Measurements from ENCODE around the gene EGR1.
A peak's percentile ranks its signal among the peaks of the same experiment; 100 is the strongest.

EGR1 gene

DNA sequence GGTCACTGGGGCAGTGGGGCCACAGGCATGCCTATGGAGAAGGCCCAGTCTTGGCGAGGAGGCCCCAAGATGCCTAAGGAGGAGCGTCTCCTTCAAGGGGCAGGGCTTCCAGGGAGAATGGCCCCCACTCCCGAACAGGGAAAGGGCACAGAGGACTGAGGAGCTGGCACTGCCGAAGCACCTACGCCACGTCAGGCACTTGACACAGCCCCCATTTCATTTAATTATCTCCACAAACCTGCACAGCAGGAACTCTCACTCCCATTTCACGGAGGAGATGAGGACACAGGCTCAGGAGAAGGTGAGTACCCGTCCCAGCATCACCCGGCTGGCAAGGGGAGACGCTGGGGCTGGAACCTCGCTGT, 26.0 kb downstream of the EGR1 start:
- DNase-seq (ENCODE audit: insufficient read length, low spot score) (no peak), FAIRE-seq (no peak)
- TF ChIP-seq, protein P1, sequence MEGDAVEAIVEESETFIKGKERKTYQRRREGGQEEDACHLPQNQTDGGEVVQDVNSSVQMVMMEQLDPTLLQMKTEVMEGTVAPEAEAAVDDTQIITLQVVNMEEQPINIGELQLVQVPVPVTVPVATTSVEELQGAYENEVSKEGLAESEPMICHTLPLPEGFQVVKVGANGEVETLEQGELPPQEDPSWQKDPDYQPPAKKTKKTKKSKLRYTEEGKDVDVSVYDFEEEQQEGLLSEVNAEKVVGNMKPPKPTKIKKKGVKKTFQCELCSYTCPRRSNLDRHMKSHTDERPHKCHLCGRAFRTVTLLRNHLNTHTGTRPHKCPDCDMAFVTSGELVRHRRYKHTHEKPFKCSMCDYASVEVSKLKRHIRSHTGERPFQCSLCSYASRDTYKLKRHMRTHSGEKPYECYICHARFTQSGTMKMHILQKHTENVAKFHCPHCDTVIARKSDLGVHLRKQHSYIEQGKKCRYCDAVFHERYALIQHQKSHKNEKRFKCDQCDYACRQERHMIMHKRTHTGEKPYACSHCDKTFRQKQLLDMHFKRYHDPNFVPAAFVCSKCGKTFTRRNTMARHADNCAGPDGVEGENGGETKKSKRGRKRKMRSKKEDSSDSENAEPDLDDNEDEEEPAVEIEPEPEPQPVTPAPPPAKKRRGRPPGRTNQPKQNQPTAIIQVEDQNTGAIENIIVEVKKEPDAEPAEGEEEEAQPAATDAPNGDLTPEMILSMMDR (IDR thresholded peaks at IDR 0.05; ENCODE audit: insufficient read depth, missing control alignments), result no peak

DNA sequence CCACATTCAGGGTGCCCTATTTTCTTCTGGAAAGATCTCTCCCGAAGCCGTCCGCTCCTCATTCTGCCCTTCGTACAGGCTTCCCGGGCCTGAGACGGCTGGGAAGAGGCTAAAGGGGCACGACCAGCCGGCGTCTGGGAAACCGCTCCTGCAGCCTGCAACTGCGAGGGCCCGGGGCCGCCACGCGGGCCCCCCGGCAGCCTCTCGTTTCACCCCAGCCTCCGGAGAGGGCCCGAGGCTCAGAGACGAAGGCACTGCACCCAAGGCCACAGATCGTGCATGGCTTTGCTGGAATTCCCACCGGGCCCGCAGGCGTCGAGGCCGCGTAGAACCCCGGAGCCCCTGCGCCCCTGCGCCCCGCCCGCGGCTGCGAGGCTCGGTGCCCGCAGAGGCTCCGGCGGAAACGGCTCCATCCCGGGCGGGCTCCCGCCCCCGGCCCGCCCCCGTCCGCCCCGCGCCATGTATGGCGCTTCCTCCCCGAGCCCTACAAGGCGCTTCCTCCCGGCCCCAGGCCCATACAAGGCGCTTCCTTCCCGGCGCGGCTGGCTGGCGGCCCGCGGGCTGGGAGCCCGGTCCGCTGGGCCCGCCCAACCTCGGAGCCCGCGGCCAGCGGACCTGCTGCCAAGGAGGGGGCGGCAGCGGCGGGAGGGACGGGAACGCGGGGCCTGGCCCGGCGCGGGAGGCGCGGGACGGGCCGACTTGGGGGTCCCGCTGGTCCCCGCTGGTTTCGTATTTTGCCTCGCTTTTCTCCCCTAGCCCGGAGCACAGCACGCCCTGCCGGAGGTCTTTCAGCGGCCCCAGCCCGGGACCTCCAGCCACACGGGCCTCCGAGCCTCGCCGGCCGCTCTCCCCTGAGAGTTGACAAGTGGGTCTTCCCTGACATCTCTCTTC, 26.6 kb downstream of the EGR1 start:
- TF ChIP-seq, protein P1 (IDR thresholded peaks at IDR 0.05; ENCODE audit: insufficient read depth, missing control alignments), result no peak
- FAIRE-seq (no peak), DNase-seq (ENCODE audit: insufficient read length, low spot score) (peak; percentile 65)

DNA sequence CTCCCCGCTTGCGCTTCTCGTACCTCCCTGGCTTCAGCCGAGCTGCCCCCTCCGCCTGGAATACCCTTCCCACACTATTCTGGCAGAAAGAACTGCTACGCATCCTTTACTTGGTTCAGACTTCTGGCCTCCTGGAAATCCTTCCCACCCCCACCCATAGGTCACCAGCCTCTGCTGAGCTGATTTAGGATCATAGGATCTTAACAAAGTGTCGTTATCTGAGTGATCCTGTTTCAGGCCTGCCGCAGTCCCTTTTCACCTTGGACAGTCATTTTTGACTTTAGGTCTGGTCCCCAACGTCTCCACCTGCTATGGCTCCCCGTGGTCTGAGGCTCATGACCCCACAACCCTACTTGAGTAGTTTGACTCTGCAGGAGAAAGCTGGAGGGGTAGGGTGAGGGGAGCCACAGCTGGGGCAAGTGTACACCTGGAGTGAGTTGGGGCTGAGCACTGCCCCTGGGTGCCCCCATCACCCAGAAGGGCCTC, 27.3 kb downstream of the EGR1 start:
- FAIRE-seq (no peak), DNase-seq (ENCODE audit: insufficient read length, low spot score) (no peak)
- TF ChIP-seq, protein P1 (IDR thresholded peaks at IDR 0.05; ENCODE audit: insufficient read depth, missing control alignments), result no peak

DNA sequence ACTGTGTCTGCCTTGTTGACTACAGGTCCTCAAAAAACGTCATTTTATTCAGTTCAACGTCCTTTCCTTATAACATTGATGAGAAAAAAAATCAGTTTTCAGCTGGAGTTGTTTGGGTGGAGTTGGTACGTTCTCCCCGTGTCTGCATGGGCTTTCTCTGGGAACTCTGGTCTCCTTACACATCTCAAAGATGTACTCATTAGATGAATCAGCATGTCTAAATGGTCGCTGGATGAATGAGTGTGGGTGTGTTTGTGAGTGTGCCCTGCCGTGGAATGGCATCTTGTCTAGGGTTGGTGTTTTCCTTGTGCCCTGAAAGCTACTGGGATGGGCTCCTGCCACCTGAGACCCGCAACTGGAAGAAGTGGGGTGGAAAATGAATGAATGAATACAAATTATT, 30.1 kb downstream of the EGR1 start:
- FAIRE-seq, result no peak
- DNase-seq (ENCODE audit: insufficient read length, low spot score), result no peak
- TF ChIP-seq, protein P1 (IDR thresholded peaks at IDR 0.05; ENCODE audit: insufficient read depth, missing control alignments), result no peak

DNA sequence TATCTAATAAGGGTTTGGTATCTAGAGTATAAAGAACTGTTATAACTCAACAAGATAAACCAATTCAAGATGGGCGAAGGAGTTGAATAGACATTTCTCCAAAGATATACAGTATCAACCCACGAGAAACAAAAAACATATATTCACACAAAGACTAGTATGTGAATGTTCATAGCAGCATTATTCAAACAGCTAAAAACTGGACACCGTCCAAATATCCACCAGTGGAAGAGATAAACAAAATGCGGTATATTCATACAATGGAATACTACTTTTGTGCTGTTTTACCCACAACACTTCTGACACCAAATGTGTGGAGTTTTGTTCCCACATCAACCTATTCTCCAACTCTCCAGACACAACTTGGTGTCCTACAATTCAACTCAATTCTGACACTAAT, 33.1 kb downstream of the EGR1 start:
- TF ChIP-seq, protein P1 (IDR thresholded peaks at IDR 0.05; ENCODE audit: insufficient read depth, missing control alignments), result no peak
- FAIRE-seq, result no peak

DNA sequence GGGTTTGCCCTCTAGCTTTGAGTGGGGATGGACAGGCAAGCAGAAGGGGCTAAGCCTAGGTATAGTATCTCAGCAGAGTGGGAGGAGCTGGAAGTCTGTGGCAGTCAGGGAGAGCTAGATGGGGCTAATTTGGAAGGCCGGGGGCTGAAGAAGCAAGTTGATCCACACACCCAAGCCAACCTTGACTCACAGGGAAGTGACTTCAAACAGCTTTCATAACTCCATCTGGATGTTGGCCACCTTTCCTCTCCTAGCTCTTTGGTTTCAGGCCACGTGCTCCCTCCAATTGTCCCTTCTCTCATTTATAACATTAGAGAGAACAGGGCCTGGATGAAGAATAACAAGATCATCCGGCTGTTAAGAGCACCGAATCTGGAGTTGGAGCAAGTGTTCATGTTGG, 36.8 kb downstream of the EGR1 start:
- no peak for FAIRE-seq
- DNase-seq (ENCODE audit: insufficient read length, low spot score), result no peak
- TF ChIP-seq, protein P1 (IDR thresholded peaks at IDR 0.05; ENCODE audit: insufficient read depth, missing control alignments), result no peak

More for the DNA sequence above, 33.1 kb downstream of the EGR1 start:
- no peak for DNase-seq (ENCODE audit: insufficient read length, low spot score)

DNA sequence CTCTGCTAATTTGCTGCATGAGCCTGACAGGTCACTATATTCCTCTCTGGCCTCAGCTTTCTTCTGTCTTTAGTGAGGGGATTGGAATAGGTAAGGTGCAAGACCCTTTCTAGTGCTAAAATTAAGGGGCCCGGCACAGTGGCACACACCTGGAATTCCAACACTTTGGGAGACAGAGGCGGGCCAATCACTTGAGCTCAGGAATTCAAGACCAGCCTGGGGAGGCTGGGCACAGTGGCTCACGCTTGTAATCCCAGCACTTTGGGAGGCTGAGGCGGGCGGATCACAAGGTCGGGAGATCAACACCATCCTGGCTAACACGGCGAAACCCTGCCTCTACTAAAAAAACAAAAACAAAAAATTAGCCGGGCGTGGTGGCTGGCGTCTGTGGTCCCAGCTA, 37.2 kb downstream of the EGR1 start:
- TF ChIP-seq, protein P1 (IDR thresholded peaks at IDR 0.05; ENCODE audit: insufficient read depth, missing control alignments), result no peak
- DNase-seq (ENCODE audit: insufficient read length, low spot score), result no peak

More for the DNA sequence above, 37.2 kb downstream of the EGR1 start:
- FAIRE-seq, result no peak

Measured in D721Med (cell line).